Activated CD8-positive, alpha-beta T cell treated with anti-CD3 and anti-CD28 coated beads, Interleukin-2, amount 10 ng/mL, durations not matched to agents 7 days and 5 days (primary cell): ENCODE measurements around the gene MTFR1L. TPM values are rescaled to one million over a fixed set of nuclear protein-coding genes. Genes with fewer than 3 reads are reported as not detected.
A peak's percentile ranks its signal among the peaks of the same experiment; 100 is the strongest.

ENCODE experiments used
- ATAC-seq: fragments of 150-1000 bp; cut with Tn5 transposase; one replicate; pipeline ENCODE4 v1.10.0; 2021; ENCODE audit warnings: moderate library complexity
- CTCF ChIA-PET: fragments of 350-600 bp; sonication (Branson Sonifier 250); formaldehyde crosslinking; loops from one replicate; lab custom pipeline; 2021; ENCODE audit warnings: antibody characterized with exemption; lab: Charles Lee
- POLR2A ChIA-PET: fragments of 350-600 bp; sonication (Branson Sonifier 250); formaldehyde crosslinking; loops from one replicate; lab custom pipeline; 2021; ENCODE audit warnings: antibody characterized with exemption; lab: Charles Lee
- DNase-seq: peaks from one replicate; pipeline ENCODE4 v3.0.0-alpha.2; 2020
- H3K27ac Mint-ChIP-seq: one replicate; pipeline ENCODE4 v1.8.0; 2021; ENCODE audit warnings: mild to moderate bottlenecking, mixed read lengths
- H3K27me3 Mint-ChIP-seq: one replicate; pipeline ENCODE4 v1.8.0; 2021; ENCODE audit warnings: low read depth, mixed read lengths
- H3K36me3 Mint-ChIP-seq: one replicate; pipeline ENCODE4 v1.8.0; 2021; ENCODE audit warnings: low read depth, mixed read lengths
- H3K4me1 Mint-ChIP-seq: one replicate; pipeline ENCODE4 v1.8.0; 2021; ENCODE audit warnings: low read depth, mixed read lengths
- H3K4me3 Mint-ChIP-seq: one replicate; pipeline ENCODE4 v1.8.0; 2021; ENCODE audit warnings: mild to moderate bottlenecking, mixed read lengths
- H3K9me3 Mint-ChIP-seq: one replicate; pipeline ENCODE4 v1.8.0; 2022; ENCODE audit warnings: mixed read lengths; ENCODE audit not compliant: insufficient read depth
- total RNA-seq, 2 experiments: library from RNA; stranded (reverse); gene quantifications; one replicate each; pipeline ENCODE4 v1.2.3, GENCODE V29; 2021

Gene MTFR1L
- total RNA-seq, 2 experiments from 2014 or later = 26.2 to 26.7 TPM

- H3K36me3 Mint-ChIP-seq = no peaks in the 10 kb centered on the region
- H3K9me3 Mint-ChIP-seq = no peaks in the 10 kb centered on the region
- peak; percentile 88 for ATAC-seq
- H3K27ac Mint-ChIP-seq = no peak overlapping the region
- H3K27me3 Mint-ChIP-seq = no peaks in the 10 kb centered on the region
- POLR2A ChIA-PET = no interaction called here
- no peak overlapping the region for H3K4me3 Mint-ChIP-seq
- peak; percentile 86 for DNase-seq
- peaks cover 7% of the 10 kb centered on the region for H3K4me1 Mint-ChIP-seq
- CTCF ChIA-PET = interaction anchor here (0.6 to 4.5 kb wide), 18 partner anchors 10 to 309 kb away, joined by 3 to 24 read pairs (median 4); partner anchors contain the start of genes MTFR1L, PAFAH2 and SELENON
Observed at GRCh38 chr1:25810341-25811299, 9.1 kb upstream of the MTFR1L start.

GRCh38 chr1:25811384-25812082 lies 8.2 kb upstream of the MTFR1L start:
- no peak overlapping the region for H3K4me3 Mint-ChIP-seq
- H3K9me3 Mint-ChIP-seq = no peaks in the 10 kb centered on the region
- ATAC-seq = no peak
- no peaks in the 10 kb centered on the region for H3K27me3 Mint-ChIP-seq
- POLR2A ChIA-PET = interaction anchor here (0.7 kb wide), 1 partner anchor 266 kb away, joined by 3 read pairs; no protein-coding TSS in a partner anchor
- H3K4me1 Mint-ChIP-seq = peaks cover 7% of the 10 kb centered on the region
- H3K36me3 Mint-ChIP-seq = no peaks in the 10 kb centered on the region
- H3K27ac Mint-ChIP-seq = no peak overlapping the region
- no peak for DNase-seq
- CTCF ChIA-PET = interaction anchor here (0.9 to 4.5 kb wide), 10 partner anchors 9 to 308 kb away, joined by 3 to 24 read pairs (median 6); partner anchors contain the start of genes MTFR1L and SELENON

GRCh38 chr1:25813071-25813733 lies 6.6 kb upstream of the MTFR1L start:
- H3K27me3 Mint-ChIP-seq = no peaks in the 10 kb centered on the region
- ChIA-PET POLR2A (interaction anchor here (1.2 kb wide), 1 partner anchor 203 kb away, joined by 3 read pairs; no protein-coding TSS in a partner anchor), CTCF (interaction anchor here (0.9 to 1.5 kb wide), 3 partner anchors 11 to 204 kb away, joined by 3 to 9 read pairs (median 4); no protein-coding TSS in a partner anchor)
- DNase-seq = no peak
- H3K27ac Mint-ChIP-seq = no peak overlapping the region
- no peak overlapping the region for H3K4me3 Mint-ChIP-seq
- H3K9me3 Mint-ChIP-seq = no peaks in the 10 kb centered on the region
- H3K4me1 Mint-ChIP-seq = peaks cover 7% of the 10 kb centered on the region
- no peak for ATAC-seq
- no peaks in the 10 kb centered on the region for H3K36me3 Mint-ChIP-seq

- ChIA-PET CTCF (interaction anchor here (0.9 to 1.7 kb wide), 4 partner anchors 12 to 205 kb away, joined by 3 to 4 read pairs (median 4); partner anchors contain the start of gene PAFAH2), POLR2A (interaction anchor here (1.2 kb wide), 1 partner anchor 204 kb away, joined by 3 read pairs; no protein-coding TSS in a partner anchor)
- DNase-seq (no peak), ATAC-seq (no peak)
- Mint-ChIP-seq H3K9me3 (no peaks in the 10 kb centered on the region), H3K36me3 (no peaks in the 10 kb centered on the region), H3K27ac (no peak overlapping the region), H3K4me1 (peaks cover 14% of the 10 kb centered on the region), H3K4me3 (no peak overlapping the region), H3K27me3 (no peaks in the 10 kb centered on the region)
Observed at GRCh38 chr1:25813734-25814471, 5.9 kb upstream of the MTFR1L start.

- Mint-ChIP-seq H3K27ac (peak overlapping the region; percentile 57), H3K4me3 (no peak overlapping the region), H3K27me3 (no peaks in the 10 kb centered on the region), H3K36me3 (no peaks in the 10 kb centered on the region), H3K4me1 (peaks cover 20% of the 10 kb centered on the region), H3K9me3 (no peaks in the 10 kb centered on the region)
- POLR2A ChIA-PET = no interaction called here
- CTCF ChIA-PET = interaction anchor here (1.1 to 1.7 kb wide), 3 partner anchors 89 to 206 kb away, joined by 3 to 4 read pairs (median 4); partner anchors contain the start of gene PAFAH2
- ATAC-seq (no peak), DNase-seq (no peak)
Observed at GRCh38 chr1:25814549-25815087, 5.1 kb upstream of the MTFR1L start.

- no peaks in the 10 kb centered on the region for H3K36me3 Mint-ChIP-seq
- peaks cover 20% of the 10 kb centered on the region for H3K4me1 Mint-ChIP-seq
- ATAC-seq = no peak
- CTCF ChIA-PET = interaction anchor here (1.1 to 1.7 kb wide), 2 partner anchors 90 to 182 kb away, joined by 3 to 4 read pairs; partner anchors contain the start of gene PAFAH2
- DNase-seq = no peak
- H3K27ac Mint-ChIP-seq = no peak overlapping the region
- POLR2A ChIA-PET = interaction anchor here (0.7 kb wide), 1 partner anchor 160 kb away, joined by 3 read pairs; no protein-coding TSS in a partner anchor
- H3K27me3 Mint-ChIP-seq = no peaks in the 10 kb centered on the region
- no peak overlapping the region for H3K4me3 Mint-ChIP-seq
- no peaks in the 10 kb centered on the region for H3K9me3 Mint-ChIP-seq
Observed at GRCh38 chr1:25815208-25816111, 4.3 kb upstream of the MTFR1L start.

- ATAC-seq (no peak), DNase-seq (no peak)
- Mint-ChIP-seq H3K36me3 (peaks cover 6% of the 10 kb centered on the region), H3K4me3 (no peak overlapping the region), H3K4me1 (peaks cover 22% of the 10 kb centered on the region), H3K27ac (no peak overlapping the region), H3K27me3 (no peaks in the 10 kb centered on the region), H3K9me3 (no peaks in the 10 kb centered on the region)
- CTCF ChIA-PET = no interaction called here
- POLR2A ChIA-PET = interaction anchor here (0.7 kb wide), 1 partner anchor 161 kb away, joined by 3 read pairs; no protein-coding TSS in a partner anchor
Observed at GRCh38 chr1:25816112-25816718, 3.5 kb upstream of the MTFR1L start.

GRCh38 chr1:25817840-25818501 lies 1.8 kb upstream of the MTFR1L start:
- H3K27ac Mint-ChIP-seq = peak overlapping the region; percentile 91
- ATAC-seq = no peak
- DNase-seq = no peak
- H3K9me3 Mint-ChIP-seq = no peaks in the 10 kb centered on the region
- peaks cover 33% of the 10 kb centered on the region for H3K4me1 Mint-ChIP-seq
- H3K27me3 Mint-ChIP-seq = no peaks in the 10 kb centered on the region
- ChIA-PET CTCF (interaction anchor here (2.3 kb wide), 1 partner anchor 179 kb away, joined by 7 read pairs; the partner anchor contains the start of gene PAFAH2), POLR2A (interaction anchor here (0.6 kb wide), 1 partner anchor 374 kb away, joined by 3 read pairs; no protein-coding TSS in a partner anchor)
- H3K4me3 Mint-ChIP-seq = peak overlapping the region; percentile 89
- peaks cover 6% of the 10 kb centered on the region for H3K36me3 Mint-ChIP-seq

- Mint-ChIP-seq H3K9me3 (no peaks in the 10 kb centered on the region), H3K36me3 (peaks cover 6% of the 10 kb centered on the region), H3K4me3 (peak overlapping the region; percentile 89), H3K27me3 (no peaks in the 10 kb centered on the region), H3K27ac (peak overlapping the region; percentile 91), H3K4me1 (peaks cover 33% of the 10 kb centered on the region)
- POLR2A ChIA-PET = interaction anchor here (0.6 kb wide), 1 partner anchor 375 kb away, joined by 3 read pairs; no protein-coding TSS in a partner anchor
- ATAC-seq (no peak), DNase-seq (no peak)
- CTCF ChIA-PET = interaction anchor here (1.2 to 2.3 kb wide), 2 partner anchors 179 to 204 kb away, joined by 4 to 7 read pairs; partner anchors contain the start of gene PAFAH2
Observed at GRCh38 chr1:25818569-25818968, 1.2 kb upstream of the MTFR1L start.
